Skeletal muscle tissue (tissue), 4 donors: ENCODE measurements around the gene CORIN. TPM values are rescaled to one million over a fixed set of nuclear protein-coding genes. Genes with fewer than 3 reads are reported as not detected.

Experiments
- H3K27ac ChIP-seq: one replicate; pipeline ENCODE4 v1.7.0; 2013; ENCODE audit warnings: mild to moderate bottlenecking, low read depth, low read length, inconsistent platforms
- H3K27me3 ChIP-seq, 3 donors: one replicate each; pipeline ENCODE4 v1.7.0; 2013; ENCODE audit warnings: low read length in 3 of 3; ENCODE audit not compliant: control insufficient read depth in 3 of 3, insufficient read depth in 3 of 3
- H3K36me3 ChIP-seq, 3 donors: one replicate each; pipeline ENCODE4 v1.7.0; 2013; ENCODE audit warnings: low read length in 3 of 3; ENCODE audit not compliant: control insufficient read depth in 3 of 3, insufficient read depth in 3 of 3
- H3K4me1 ChIP-seq, 3 donors: one replicate each; pipeline ENCODE4 v1.7.0; 2013; ENCODE audit warnings: low read length in 3 of 3, mild to moderate bottlenecking in 3 of 3; ENCODE audit not compliant: control insufficient read depth in 3 of 3, insufficient read depth in 3 of 3
- H3K4me3 ChIP-seq, 3 donors: one replicate each; pipeline ENCODE4 v1.7.0; 2013; ENCODE audit warnings: low read length in 3 of 3
- H3K9ac ChIP-seq, 3 donors: one replicate each; pipeline ENCODE4 v1.7.0; 2013; ENCODE audit warnings: low read length in 3 of 3, mild to moderate bottlenecking in 3 of 3, moderate library complexity in 2 of 3, low read depth in 1 of 3
- H3K9me3 ChIP-seq, 3 donors: one replicate each; pipeline ENCODE4 v1.7.0; 2013; ENCODE audit warnings: low read length in 3 of 3; ENCODE audit not compliant: control insufficient read depth in 3 of 3
- total RNA-seq: library from RNA; depleted of rRNA; stranded (reverse); fragments of >200 nt; gene quantifications from one replicate; pipeline ENCODE4 v1.2.3, GENCODE V29; 2014
- donor health status: Osteomylitis.

CORIN gene
- total RNA-seq, 1 donor from 2014 or later = 2.1 TPM

DNA sequence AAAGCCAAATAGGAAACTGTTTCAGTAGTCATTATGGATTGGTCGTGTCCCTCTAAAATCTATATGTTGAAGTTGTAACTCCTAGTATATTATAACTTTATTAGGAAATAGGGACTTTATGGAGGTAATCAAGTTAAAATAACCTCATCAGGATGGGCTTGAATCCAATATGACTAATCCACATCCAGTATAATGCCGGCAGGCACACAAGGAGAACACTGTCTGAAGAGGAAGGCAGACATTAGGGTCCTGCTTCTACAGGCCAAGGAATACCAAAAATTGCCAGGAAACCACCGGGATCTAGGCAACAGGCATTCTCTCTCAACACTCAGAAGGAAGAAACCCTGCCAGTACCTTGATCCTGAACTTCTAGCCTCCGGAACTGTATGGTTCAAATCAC lies 222.5 kb downstream of the CORIN start:
- Histone ChIP-seq H3K9ac (no peak overlapping the region), H3K27ac (no peak overlapping the region), H3K36me3 (no peaks in the 10 kb centered on the region), H3K9me3 (no peaks in the 10 kb centered on the region), H3K4me3 (no peak overlapping the region), H3K27me3 (no peaks in the 10 kb centered on the region), H3K4me1 (no peaks in the 10 kb centered on the region)

DNA sequence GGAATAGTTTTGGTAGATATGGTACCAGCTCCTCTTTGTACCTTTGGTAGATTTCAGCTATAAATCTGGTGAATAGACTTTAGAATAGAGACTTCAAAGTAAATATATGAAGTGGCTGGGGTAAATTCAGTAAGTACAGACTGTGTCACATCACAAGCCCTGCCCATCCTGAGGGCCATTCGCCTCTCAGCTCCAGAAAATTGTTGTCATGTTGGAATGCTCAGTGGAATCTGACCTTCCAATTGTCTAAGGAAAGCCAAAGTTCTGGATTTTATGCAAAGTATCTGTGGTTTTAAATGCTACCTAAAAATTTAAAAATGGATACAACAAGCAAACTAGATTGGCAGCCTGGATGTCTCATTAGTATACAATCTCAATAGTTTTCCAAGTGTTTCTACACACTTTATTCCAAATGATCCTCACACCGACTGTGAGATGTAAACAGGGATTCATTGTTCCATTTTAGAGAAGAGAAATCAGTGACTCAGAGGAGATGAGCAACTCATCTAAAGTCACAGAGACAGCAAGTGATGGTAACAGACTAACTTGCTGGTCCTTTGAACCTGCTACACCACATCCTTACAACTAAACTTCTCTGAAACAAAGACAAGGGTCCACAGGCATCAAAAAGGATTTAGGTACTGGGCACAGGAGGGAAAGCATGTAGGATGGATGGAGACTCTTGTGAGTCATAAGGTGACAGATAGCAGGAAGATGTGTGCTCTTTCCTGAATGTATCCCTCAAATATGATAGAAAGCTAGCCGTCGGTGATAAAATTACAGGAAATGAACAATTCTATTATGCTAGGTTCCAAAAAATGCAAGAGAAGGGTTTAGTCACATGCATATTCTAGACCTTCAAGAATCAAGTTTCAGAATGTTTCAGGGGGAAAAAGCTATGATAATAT lies 225.5 kb downstream of the CORIN start:
- Histone ChIP-seq H3K9ac (no peak overlapping the region), H3K4me1 (no peaks in the 10 kb centered on the region), H3K27me3 (no peaks in the 10 kb centered on the region), H3K27ac (no peak overlapping the region), H3K36me3 (no peaks in the 10 kb centered on the region), H3K9me3 (no peaks in the 10 kb centered on the region), H3K4me3 (no peak overlapping the region)

DNA sequence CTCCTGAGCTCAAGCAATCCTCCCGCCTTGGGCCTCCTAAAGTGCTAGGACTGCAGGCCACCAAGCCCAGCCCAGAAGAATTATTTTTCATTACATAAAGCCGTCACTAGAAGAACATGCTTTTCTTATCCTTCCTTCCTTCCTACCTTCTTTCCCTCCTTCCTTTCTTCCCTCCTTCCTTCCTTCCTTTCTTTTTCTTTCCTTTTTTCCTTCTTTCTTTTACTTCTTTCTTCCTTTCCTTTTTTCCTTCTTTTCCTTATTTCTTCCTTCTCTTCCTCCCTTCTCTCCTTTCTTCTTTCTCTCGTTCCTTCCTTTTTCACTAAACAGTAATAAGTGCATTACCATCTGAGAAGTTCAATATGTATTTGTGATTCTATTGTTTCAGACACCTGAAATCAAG lies 231.4 kb downstream of the CORIN start:
- Histone ChIP-seq H3K27me3 (no peaks in the 10 kb centered on the region), H3K4me3 (no peak overlapping the region), H3K27ac (no peak overlapping the region), H3K36me3 (no peaks in the 10 kb centered on the region), H3K4me1 (no peaks in the 10 kb centered on the region), H3K9ac (no peak overlapping the region), H3K9me3 (no peaks in the 10 kb centered on the region)

DNA sequence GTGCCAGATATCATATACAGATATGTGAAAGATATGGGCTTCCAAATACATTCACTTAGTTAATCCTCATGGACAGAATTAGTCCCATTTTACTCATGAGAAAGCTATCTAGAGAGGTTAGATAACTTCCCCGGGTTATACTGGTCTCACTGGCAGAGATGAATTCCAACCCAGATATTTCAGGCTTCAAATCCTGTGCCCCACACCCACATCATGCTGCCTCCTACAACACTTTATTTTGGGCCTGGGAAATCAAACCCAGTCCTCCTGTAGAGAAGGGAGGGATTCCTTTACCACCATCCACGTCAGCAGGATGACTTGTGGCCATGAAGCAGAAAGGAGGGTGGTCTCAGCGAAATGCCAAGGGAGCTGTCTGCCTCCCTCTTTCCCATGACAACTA lies 239.0 kb downstream of the CORIN start:
- H3K9me3 ChIP-seq = no peaks in the 10 kb centered on the region
- no peaks in the 10 kb centered on the region for H3K4me1 ChIP-seq
- no peak overlapping the region for H3K4me3 ChIP-seq

DNA sequence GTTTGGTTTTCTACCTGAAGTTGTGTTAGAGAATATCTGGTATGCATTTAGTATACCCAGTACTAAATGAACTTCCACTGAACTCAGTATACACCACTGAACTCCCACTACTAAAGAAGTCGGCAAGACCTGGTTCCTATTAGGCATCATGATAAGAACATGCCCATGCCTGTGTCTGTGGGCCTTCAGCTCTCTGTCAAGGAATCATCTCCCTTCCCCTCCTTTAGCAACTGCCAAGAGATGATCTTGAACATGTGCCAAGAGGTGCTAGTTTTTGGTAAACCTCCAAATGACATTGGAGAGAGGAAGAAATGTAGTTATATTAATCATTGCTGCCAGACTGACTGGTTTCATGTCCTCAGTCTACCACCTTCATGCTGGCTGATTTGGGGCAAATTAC lies 239.5 kb downstream of the CORIN start:
- Histone ChIP-seq H3K4me3 (no peak overlapping the region), H3K9me3 (no peaks in the 10 kb centered on the region), H3K36me3 (no peaks in the 10 kb centered on the region), H3K27ac (no peak overlapping the region), H3K4me1 (no peaks in the 10 kb centered on the region), H3K9ac (no peak overlapping the region), H3K27me3 (no peaks in the 10 kb centered on the region)

More for the DNA sequence above, 239.0 kb downstream of the CORIN start:
- no peak overlapping the region for H3K27ac ChIP-seq
- H3K36me3 ChIP-seq = no peaks in the 10 kb centered on the region
- H3K27me3 ChIP-seq = no peaks in the 10 kb centered on the region
- no peak overlapping the region for H3K9ac ChIP-seq

DNA sequence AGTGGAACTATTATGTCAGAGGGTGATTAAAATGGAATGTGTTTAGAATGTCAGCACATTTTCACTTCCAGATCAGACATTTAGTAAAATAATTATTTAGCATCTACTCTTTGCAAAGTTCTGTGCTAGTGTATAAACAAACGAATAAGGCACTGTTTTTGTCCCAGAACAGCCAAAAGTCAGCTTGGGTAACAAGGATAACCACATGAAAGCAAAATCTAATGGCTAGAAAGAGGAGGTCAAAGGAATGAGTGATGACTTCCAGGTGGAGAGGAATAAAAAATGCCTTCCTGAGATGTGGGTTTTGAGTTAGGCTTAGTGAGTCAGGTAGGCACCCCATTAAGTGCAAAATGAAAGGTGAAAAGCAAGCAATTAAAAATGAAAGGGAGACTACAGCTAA lies 240.2 kb downstream of the CORIN start:
- no peaks in the 10 kb centered on the region for H3K36me3 ChIP-seq
- no peaks in the 10 kb centered on the region for H3K27me3 ChIP-seq
- no peak overlapping the region for H3K4me3 ChIP-seq
- no peak overlapping the region for H3K9ac ChIP-seq
- H3K9me3 ChIP-seq = no peaks in the 10 kb centered on the region
- no peak overlapping the region for H3K27ac ChIP-seq
- no peaks in the 10 kb centered on the region for H3K4me1 ChIP-seq

DNA sequence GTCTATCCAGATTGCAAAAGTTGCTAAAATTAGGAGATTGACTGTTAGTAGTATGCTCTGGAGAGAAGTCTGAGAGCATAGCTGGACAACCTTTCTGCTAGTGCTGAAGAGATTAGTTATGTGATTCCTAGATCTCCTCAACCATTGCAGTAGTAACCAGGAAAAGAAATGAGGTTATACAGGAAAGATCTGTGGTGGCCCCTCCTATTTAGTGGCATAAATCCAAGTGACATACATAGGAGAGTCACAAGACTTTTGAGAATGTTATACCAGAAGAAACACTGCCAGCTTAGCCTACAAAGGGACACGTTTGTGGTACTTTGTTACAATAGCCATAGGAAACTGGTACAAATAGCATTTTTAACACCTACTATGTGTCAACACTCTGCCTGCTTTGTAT lies 247.5 kb downstream of the CORIN start:
- H3K27me3 ChIP-seq = no peaks in the 10 kb centered on the region
- H3K4me1 ChIP-seq = no peaks in the 10 kb centered on the region
- H3K9ac ChIP-seq = no peak overlapping the region
- peaks cover 0 to 8% (median 3%) of the 10 kb centered on the region in 3 donors for H3K9me3 ChIP-seq
- no peak overlapping the region for H3K27ac ChIP-seq
- no peak overlapping the region for H3K4me3 ChIP-seq
- peaks cover 3 to 41% (median 24%) of the 10 kb centered on the region in 3 donors for H3K36me3 ChIP-seq

DNA sequence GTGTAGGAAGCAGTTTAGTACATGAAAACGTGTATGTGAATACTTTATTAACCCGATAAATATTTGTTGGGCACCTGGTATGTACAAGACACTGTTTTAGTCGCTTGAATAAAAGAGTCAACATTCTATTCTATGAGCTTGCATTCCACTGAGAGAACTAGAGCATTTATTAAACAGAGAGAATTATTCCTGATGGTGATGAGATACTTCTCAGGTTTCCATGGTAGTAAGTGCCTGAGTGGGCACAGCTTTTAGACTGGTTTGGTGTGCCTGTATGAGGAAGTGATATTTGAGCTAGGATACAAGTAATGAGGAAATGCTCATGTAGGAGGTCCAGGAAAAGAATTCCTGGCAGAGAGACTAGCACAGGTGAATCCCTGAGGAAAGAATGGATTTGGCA lies 258.6 kb downstream of the CORIN start:
- Histone ChIP-seq H3K27me3 (no peaks in the 10 kb centered on the region), H3K36me3 (peaks cover 0 to 27% (median 7%) of the 10 kb centered on the region in 3 donors), H3K9me3 (no peaks in the 10 kb centered on the region), H3K27ac (no peak overlapping the region), H3K4me1 (no peaks in the 10 kb centered on the region), H3K9ac (no peak overlapping the region), H3K4me3 (no peak overlapping the region)

DNA sequence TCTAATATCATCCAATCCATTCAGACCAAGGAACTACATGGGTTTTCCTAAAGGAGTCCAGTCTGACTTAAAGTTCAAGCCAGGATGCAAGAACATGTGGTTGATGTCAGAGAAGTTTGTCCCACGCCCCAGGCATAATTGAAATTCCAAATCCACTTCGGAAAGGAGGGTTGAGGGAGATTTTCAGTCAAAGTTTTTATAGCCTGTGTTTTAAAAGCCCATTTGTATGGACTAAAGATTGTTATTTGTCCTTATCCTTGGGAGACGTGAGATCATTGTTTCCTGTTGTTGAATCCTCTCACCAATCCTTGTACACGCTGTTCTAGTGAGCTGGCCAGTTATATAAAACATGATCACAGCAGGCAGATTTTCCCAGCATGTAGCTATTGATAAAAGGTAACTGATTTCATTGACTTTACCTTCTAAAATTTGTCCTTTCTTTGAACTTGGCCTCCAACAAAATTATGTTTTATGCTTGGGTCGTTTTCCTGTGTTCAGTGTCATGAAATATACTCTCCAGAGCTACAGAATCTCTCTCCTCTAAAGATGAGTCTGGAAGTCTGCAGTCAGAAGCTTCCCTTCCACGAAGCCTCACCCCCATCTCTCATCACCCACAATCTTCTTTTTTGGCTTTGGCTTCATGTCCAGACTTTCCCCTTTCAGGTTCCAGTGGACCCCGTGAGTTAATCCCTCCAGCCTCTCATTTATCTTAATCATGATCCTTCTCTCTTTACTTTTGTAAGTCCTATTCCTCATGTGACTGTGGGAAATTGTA lies 259.9 kb downstream of the CORIN start:
- no peaks in the 10 kb centered on the region for H3K4me1 ChIP-seq
- H3K36me3 ChIP-seq = peaks cover 0 to 26% (median 7%) of the 10 kb centered on the region in 3 donors
- no peaks in the 10 kb centered on the region for H3K27me3 ChIP-seq
- no peak overlapping the region for H3K9ac ChIP-seq
- H3K4me3 ChIP-seq = no peak overlapping the region
- H3K27ac ChIP-seq = no peak overlapping the region
- no peaks in the 10 kb centered on the region for H3K9me3 ChIP-seq

DNA sequence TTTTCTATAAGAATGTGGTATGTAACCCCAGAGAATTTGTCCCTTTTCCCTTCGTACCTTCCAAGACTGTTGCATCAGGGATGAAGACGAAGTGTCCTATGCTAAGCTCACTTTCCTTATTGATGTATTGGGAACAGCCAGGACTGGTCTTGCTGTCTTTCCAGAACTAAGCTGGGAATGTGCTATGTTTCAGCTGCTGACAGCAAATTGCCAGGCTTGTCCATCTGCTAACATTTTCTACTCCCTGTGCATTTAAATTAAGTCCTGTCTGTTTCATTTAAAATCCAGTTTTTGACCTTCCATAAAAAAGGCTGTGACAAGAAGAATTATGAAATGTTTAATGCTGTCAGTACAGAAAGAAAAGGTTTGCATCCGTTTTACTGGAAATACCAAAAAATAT lies 264.9 kb downstream of the CORIN start:
- Histone ChIP-seq H3K9ac (no peak overlapping the region), H3K9me3 (no peaks in the 10 kb centered on the region), H3K27ac (no peak overlapping the region), H3K27me3 (no peaks in the 10 kb centered on the region), H3K4me1 (no peaks in the 10 kb centered on the region), H3K36me3 (peaks cover 5 to 25% (median 13%) of the 10 kb centered on the region in 3 donors), H3K4me3 (no peak overlapping the region)
